Smooth muscle cell (in vitro differentiated cells): ENCODE results near the gene ADAM17. TPM values are rescaled to one million over a fixed set of nuclear protein-coding genes. Genes with fewer than 3 reads are reported as not detected.

ENCODE experiments used
- DNase-seq: peaks from one replicate; lab custom pipeline; 2025; ENCODE audit not compliant: unreplicated experiment; lab: John Stamatoyannopoulos, UW
- H2AFZ ChIP-seq: fragments of 200-600 bp; sonication (generic); 2 replicates; pipeline ENCODE4 v1.6.0; 2016; ENCODE audit warnings: antibody characterized with exemption, low read depth, mild to moderate bottlenecking
- H3F3A ChIP-seq: fragments of 200-600 bp; sonication (generic); 2 replicates; pipeline ENCODE4 v1.6.0; 2017; ENCODE audit warnings: antibody characterized with exemption, low read depth
- H3K27ac ChIP-seq: fragments of 200-600 bp; sonication (generic); 2 replicates; pipeline ENCODE4 v1.5.1; 2016; ENCODE audit warnings: low read depth, mild to moderate bottlenecking
- H3K27me3 ChIP-seq: fragments of 200-600 bp; sonication (generic); 2 replicates; pipeline ENCODE4 v1.6.1; 2016; ENCODE audit warnings: low read depth, mild to moderate bottlenecking
- H3K36me3 ChIP-seq: fragments of 200-600 bp; sonication (generic); 2 replicates; pipeline ENCODE4 v1.5.1; 2016; ENCODE audit warnings: low read depth
- H3K4me1 ChIP-seq: fragments of 200-600 bp; sonication (generic); 2 replicates; pipeline ENCODE4 v1.5.1; 2016; ENCODE audit warnings: low read depth
- H3K4me2 ChIP-seq: fragments of 200-600 bp; sonication (generic); 2 replicates; pipeline ENCODE4 v1.6.0; 2016; ENCODE audit warnings: mild to moderate bottlenecking
- H3K4me3 ChIP-seq: fragments of 200-600 bp; sonication (generic); 2 replicates; pipeline ENCODE4 v1.5.1; 2016; ENCODE audit warnings: mild to moderate bottlenecking
- H3K79me2 ChIP-seq: fragments of 200-600 bp; sonication (generic); 2 replicates; pipeline ENCODE4 v1.6.0; 2016; ENCODE audit warnings: low read depth, mild to moderate bottlenecking
- H3K9ac ChIP-seq: fragments of 200-600 bp; sonication (generic); 2 replicates; pipeline ENCODE4 v1.6.0; 2016; ENCODE audit warnings: low read depth
- H3K9me3 ChIP-seq: fragments of 200-600 bp; sonication (generic); replicated peaks from 2 replicates; pipeline ENCODE4 v1.5.1; 2016; ENCODE audit warnings: low read depth
- H4K20me1 ChIP-seq: fragments of 200-600 bp; sonication (generic); 2 replicates; pipeline ENCODE4 v1.6.0; 2016; ENCODE audit warnings: low read depth
- WGBS: methylation state at CpG from one replicate; pipeline ENCODE4 v1.1.7; 2016; ENCODE audit warnings: low lambda C conversion rate; 5-methylcytosine and 5-hydroxymethylcytosine counted together
- polyA plus RNA-seq: library from polyadenylated mRNA; unstranded; fragments of >200 nt; fragmentation: Nextera tagmentation; extraction: Ambion mirVana; gene quantifications from 2 replicates; pipeline ENCODE4 v1.2.1, GENCODE V29; 2016
- total RNA-seq: library from RNA; depleted of rRNA; stranded (reverse); fragments of >200 nt; gene quantifications from 2 replicates; pipeline ENCODE4 v1.2.3, GENCODE V29; 2014
- TF ChIP-seq, protein P1 (sequence below): fragments of 200-600 bp; sonication (generic); IDR thresholded peaks from 2 replicates; pipeline ENCODE4 v1.5.1; 2017; ENCODE audit warnings: borderline replicate concordance, mild to moderate bottlenecking, antibody characterized with exemption; ENCODE audit not compliant: insufficient read depth, poor library complexity, severe bottlenecking

The ADAM17 gene
- total and polyA plus RNA-seq, 2 experiments from 2014 or later = 8.9 to 18.3 TPM

DNA sequence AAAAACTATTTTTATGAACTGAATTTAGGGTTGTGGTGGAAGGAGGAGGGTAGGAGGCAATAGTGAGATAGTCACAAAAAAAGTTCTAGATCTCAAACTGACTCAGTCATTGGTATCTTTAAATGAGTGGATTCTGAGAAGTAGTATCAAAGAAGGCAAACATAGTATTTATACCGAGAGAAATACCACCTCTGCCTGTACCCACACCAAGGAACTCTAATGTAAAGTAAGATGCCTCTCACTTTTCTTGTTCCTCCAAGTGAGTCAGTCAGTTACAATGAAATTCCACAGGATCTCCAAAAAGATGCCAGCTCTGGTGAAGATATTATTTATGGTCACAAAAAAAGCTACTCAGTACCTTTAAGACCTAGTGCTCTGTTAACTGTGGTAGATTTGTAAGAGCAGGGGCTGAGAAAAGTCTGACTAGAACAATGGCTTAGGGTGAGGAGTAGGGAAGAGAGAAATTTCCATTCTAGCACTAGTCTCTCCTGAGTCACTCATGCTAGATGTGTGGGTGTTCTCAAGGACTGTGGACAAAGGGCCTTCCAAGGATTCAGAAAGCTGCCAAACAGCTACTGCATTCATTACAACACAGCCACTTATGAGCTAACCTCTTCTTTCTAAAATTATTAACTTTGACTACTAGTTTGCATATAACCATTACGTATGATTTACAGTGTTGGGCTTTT is 38.9 kb upstream of the ADAM17 start:
- Histone ChIP-seq H3K27ac (peak overlapping the region; percentile 84), H3K79me2 (peaks cover 98% of the 10 kb centered on the region), H3K4me3 (no peak overlapping the region), H3F3A (no peaks in the 10 kb centered on the region), H3K9ac (peak overlapping the region; percentile 8), H3K36me3 (peaks cover 24% of the 10 kb centered on the region), H3K27me3 (no peaks in the 10 kb centered on the region), H2AFZ (no peak overlapping the region), H4K20me1 (peaks cover 93% of the 10 kb centered on the region), H3K9me3 (peaks cover under 1% of the 10 kb centered on the region), H3K4me2 (peak overlapping the region; percentile 58), H3K4me1 (peaks cover 5% of the 10 kb centered on the region)
- TF ChIP-seq, protein P1, sequence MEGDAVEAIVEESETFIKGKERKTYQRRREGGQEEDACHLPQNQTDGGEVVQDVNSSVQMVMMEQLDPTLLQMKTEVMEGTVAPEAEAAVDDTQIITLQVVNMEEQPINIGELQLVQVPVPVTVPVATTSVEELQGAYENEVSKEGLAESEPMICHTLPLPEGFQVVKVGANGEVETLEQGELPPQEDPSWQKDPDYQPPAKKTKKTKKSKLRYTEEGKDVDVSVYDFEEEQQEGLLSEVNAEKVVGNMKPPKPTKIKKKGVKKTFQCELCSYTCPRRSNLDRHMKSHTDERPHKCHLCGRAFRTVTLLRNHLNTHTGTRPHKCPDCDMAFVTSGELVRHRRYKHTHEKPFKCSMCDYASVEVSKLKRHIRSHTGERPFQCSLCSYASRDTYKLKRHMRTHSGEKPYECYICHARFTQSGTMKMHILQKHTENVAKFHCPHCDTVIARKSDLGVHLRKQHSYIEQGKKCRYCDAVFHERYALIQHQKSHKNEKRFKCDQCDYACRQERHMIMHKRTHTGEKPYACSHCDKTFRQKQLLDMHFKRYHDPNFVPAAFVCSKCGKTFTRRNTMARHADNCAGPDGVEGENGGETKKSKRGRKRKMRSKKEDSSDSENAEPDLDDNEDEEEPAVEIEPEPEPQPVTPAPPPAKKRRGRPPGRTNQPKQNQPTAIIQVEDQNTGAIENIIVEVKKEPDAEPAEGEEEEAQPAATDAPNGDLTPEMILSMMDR = no peak
- DNase-seq = no peak
- WGBS = 71% methylated on average over 2 of the region's 2 CpGs

DNA sequence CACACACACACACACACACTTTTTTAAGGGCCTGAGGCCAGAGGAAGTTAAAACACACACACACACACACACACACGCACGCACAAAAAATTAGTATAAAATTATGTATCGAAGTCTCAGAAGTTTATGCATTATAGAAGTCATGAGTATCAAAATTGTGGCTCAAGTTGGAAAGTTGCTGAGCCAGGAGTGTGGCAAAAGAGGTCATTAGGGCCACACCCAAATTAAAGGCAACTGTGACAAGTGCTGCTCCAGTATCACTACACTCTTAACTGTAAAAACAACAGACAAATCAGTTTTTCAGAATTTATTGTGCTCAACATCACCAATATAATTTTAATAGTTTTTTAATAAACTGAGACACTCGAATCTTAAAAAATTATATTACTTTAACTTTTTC is 38.3 kb upstream of the ADAM17 start:
- Histone ChIP-seq H3K27me3 (no peaks in the 10 kb centered on the region), H3K4me3 (no peak overlapping the region), H3K79me2 (peaks cover 98% of the 10 kb centered on the region), H3K9ac (no peak overlapping the region), H3F3A (no peaks in the 10 kb centered on the region), H4K20me1 (peaks cover 96% of the 10 kb centered on the region), H3K9me3 (no peaks in the 10 kb centered on the region), H2AFZ (no peak overlapping the region), H3K4me2 (peak overlapping the region; percentile 19), H3K4me1 (peaks cover 5% of the 10 kb centered on the region), H3K27ac (peak overlapping the region; percentile 84), H3K36me3 (peaks cover 24% of the 10 kb centered on the region)
- TF ChIP-seq, protein P1 = no peak
- 96% methylated on average over 4 of the region's 4 CpGs for WGBS
- DNase-seq = no peak

DNA sequence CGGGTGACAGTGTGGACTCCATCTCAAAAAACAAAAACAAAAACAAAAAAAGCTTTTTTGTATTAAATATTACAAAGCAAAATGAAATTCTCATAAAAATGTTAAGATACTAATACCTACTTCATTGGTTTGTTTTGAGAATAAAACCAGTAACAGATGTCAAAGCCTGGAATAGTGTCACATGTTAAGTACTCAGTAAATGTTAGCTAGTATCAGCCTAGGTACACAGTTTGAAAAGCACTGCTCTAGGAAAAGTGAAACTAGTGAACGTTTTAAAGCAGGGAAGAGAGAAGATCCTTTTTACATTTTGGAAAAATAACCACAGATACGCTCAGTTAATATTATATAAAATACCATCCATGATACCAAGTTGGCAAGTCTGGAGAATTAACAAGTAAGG is 37.1 kb upstream of the ADAM17 start:
- DNase-seq = no peak
- Histone ChIP-seq H3F3A (no peaks in the 10 kb centered on the region), H3K4me2 (no peak overlapping the region), H3K4me1 (peaks cover 5% of the 10 kb centered on the region), H3K9ac (no peak overlapping the region), H3K27me3 (no peaks in the 10 kb centered on the region), H3K9me3 (no peaks in the 10 kb centered on the region), H3K27ac (no peak overlapping the region), H3K79me2 (peaks cover 96% of the 10 kb centered on the region), H3K36me3 (peaks cover 20% of the 10 kb centered on the region), H2AFZ (no peak overlapping the region), H3K4me3 (no peak overlapping the region), H4K20me1 (peaks cover 100% of the 10 kb centered on the region)
- WGBS = 99% methylated on average over 3 of the region's 3 CpGs
- TF ChIP-seq, protein P1 = no peak

DNA sequence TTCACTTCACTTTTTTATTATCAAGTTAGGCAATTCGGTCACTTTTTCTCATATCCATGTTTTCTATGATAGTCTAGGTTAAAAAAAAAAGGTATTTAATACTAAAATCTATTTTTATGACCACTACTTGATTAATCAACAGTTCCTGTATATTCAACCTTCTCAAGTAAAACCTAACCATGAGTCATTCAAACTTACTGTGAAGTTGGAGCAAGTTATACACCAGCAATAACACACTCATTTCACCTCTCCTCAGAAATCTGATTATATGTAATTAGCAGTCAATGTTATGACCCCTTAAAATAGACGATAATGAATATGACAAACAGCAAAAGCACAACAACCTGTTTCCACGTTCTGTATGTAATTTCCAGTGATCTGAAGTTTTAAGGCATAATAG is 35.0 kb upstream of the ADAM17 start:
- Histone ChIP-seq H4K20me1 (peaks cover 100% of the 10 kb centered on the region), H3K4me1 (peaks cover 5% of the 10 kb centered on the region), H3K4me3 (no peak overlapping the region), H3K79me2 (peaks cover 92% of the 10 kb centered on the region), H3K4me2 (no peak overlapping the region), H2AFZ (no peak overlapping the region), H3K36me3 (peaks cover 34% of the 10 kb centered on the region), H3K9me3 (no peaks in the 10 kb centered on the region), H3K27me3 (no peaks in the 10 kb centered on the region), H3K9ac (no peak overlapping the region), H3F3A (no peaks in the 10 kb centered on the region), H3K27ac (no peak overlapping the region)
- no peak for DNase-seq
- TF ChIP-seq, protein P1 = no peak
- 95% methylated on average over 3 of the region's 3 CpGs for WGBS
